ENCODE data around the gene ZCCHC17. TPM values are rescaled to one million over a fixed set of nuclear protein-coding genes. Genes with fewer than 3 reads are reported as not detected.

The ZCCHC17 gene
- total RNA-seq, 1 donor from 2014 or later: 51.3 TPM

DNA sequence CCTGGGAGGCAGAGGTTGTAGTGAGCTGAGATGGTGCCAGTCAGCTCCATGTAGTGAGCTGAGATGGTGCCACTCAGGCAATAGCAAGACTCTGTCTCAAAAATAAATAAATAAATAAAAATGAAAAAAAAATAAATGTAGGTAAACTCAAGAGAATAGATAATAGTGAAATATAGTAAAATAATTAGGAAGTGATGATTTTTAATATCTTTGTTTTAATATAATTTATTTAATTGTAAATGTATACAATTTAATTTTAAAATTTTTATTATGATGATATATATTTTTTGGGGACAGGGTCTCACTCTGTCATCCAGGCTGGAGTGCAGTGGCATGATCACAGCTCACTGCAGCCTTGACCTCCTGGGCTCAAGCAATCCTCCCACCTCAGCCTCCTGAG is 96.6 kb downstream of the ZCCHC17 start:
- Mint-ChIP-seq H3K27me3 (ENCODE audit: low read depth, unreplicated experiment) (peaks cover 14% of the 10 kb centered on the region), H3K27ac (ENCODE audit: unreplicated experiment) (no peak overlapping the region), H3K4me1 (ENCODE audit: low read depth, unreplicated experiment) (peaks cover 10% of the 10 kb centered on the region), H3K9me3 (ENCODE audit: unreplicated experiment) (peaks cover 2% of the 10 kb centered on the region), H3K36me3 (ENCODE audit: low read depth, unreplicated experiment) (no peaks in the 10 kb centered on the region), H3K4me3 (ENCODE audit: unreplicated experiment) (no peak overlapping the region)
- no peaks in the 10 kb centered on the region for H3K36me3 ChIP-seq (ENCODE audit: insufficient read depth, low read length)
- peaks cover 24% of the 10 kb centered on the region for H3K4me1 ChIP-seq (ENCODE audit: insufficient read depth, low read length)
- no peak for TF ChIP-seq EZH2 (IDR thresholded peaks at IDR 0.05; ENCODE audit: insufficient read depth, low read length)
- TF ChIP-seq, protein P1, sequence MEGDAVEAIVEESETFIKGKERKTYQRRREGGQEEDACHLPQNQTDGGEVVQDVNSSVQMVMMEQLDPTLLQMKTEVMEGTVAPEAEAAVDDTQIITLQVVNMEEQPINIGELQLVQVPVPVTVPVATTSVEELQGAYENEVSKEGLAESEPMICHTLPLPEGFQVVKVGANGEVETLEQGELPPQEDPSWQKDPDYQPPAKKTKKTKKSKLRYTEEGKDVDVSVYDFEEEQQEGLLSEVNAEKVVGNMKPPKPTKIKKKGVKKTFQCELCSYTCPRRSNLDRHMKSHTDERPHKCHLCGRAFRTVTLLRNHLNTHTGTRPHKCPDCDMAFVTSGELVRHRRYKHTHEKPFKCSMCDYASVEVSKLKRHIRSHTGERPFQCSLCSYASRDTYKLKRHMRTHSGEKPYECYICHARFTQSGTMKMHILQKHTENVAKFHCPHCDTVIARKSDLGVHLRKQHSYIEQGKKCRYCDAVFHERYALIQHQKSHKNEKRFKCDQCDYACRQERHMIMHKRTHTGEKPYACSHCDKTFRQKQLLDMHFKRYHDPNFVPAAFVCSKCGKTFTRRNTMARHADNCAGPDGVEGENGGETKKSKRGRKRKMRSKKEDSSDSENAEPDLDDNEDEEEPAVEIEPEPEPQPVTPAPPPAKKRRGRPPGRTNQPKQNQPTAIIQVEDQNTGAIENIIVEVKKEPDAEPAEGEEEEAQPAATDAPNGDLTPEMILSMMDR (IDR thresholded peaks at IDR 0.05; ENCODE audit: insufficient read depth, low read depth, low read length): no peak
- no peak overlapping the region for H3K27ac ChIP-seq (ENCODE audit: low read depth, low read length)
- no peaks in the 10 kb centered on the region for H4K20me1 ChIP-seq (ENCODE audit: insufficient read depth, low read length)
- no peak overlapping the region for H3K9ac ChIP-seq (ENCODE audit: low read length)
- H3K27me3 ChIP-seq (ENCODE audit: insufficient read depth, low read length): no peaks in the 10 kb centered on the region
- H3K4me2 ChIP-seq (ENCODE audit: low read length): no peak overlapping the region
- H3K9me3 ChIP-seq (ENCODE audit: insufficient read depth, low read depth, low read length): no peaks in the 10 kb centered on the region
- DNase-seq (ENCODE audit: low read depth) (no peak), FAIRE-seq (no peak)
- no peak overlapping the region for H3K4me3 ChIP-seq (ENCODE audit: insufficient read depth, low read depth, low read length)
- H3K79me2 ChIP-seq (ENCODE audit: insufficient read depth, low read length): no peaks in the 10 kb centered on the region
- no peak overlapping the region for H2AFZ ChIP-seq (ENCODE audit: low read depth, low read length)

DNA sequence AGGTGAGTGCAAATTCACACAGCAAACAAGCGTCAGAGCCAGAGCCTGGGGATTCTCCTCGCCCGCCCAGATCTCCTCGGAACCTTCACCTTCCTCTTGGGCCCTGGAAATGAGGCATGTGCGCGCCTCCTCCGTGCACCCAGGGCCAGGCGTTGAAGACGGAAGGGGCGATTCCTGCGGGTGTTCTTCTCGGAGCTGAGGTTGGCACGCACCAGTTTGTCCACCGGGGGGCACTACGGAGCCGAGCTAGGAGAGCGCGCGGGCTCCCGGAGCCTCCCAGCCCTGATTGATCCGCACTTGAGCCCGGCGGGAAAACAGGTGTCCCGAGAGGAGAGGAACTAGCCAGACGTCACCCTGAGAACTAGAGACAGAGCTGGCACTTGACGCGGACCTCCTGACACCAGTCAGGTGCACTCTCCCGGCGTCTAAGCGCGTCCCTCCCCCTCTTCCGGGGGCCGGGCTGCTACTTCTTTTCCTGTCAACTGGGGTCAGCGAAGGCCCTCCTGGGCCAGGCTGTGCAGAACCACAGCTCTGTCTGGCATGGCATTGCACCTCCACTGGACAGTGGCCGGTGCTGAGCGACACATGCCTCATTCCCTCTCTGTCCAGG is 97.9 kb downstream of the ZCCHC17 start:
- H3K27ac ChIP-seq (ENCODE audit: low read depth, low read length): no peak overlapping the region
- H2AFZ ChIP-seq (ENCODE audit: low read depth, low read length): peak overlapping the region; percentile 74
- no peaks in the 10 kb centered on the region for H3K27me3 ChIP-seq (ENCODE audit: insufficient read depth, low read length)
- H3K79me2 ChIP-seq (ENCODE audit: insufficient read depth, low read length): no peaks in the 10 kb centered on the region
- peak overlapping the region; percentile 20 for H3K4me3 ChIP-seq (ENCODE audit: insufficient read depth, low read depth, low read length)
- TF ChIP-seq, protein P1 (IDR thresholded peaks at IDR 0.05; ENCODE audit: insufficient read depth, low read depth, low read length): peak; percentile 64
- TF ChIP-seq EZH2 (IDR thresholded peaks at IDR 0.05; ENCODE audit: insufficient read depth, low read length): no peak
- no peak for FAIRE-seq
- H3K9ac ChIP-seq (ENCODE audit: low read length): no peak overlapping the region
- H3K4me2 ChIP-seq (ENCODE audit: low read length): peak overlapping the region; percentile 81
- H3K36me3 ChIP-seq (ENCODE audit: insufficient read depth, low read length): no peaks in the 10 kb centered on the region
- peaks cover 14% of the 10 kb centered on the region for H3K27me3 Mint-ChIP-seq (ENCODE audit: low read depth, unreplicated experiment)
- no peaks in the 10 kb centered on the region for H4K20me1 ChIP-seq (ENCODE audit: insufficient read depth, low read length)
- peaks cover 10% of the 10 kb centered on the region for H3K4me1 Mint-ChIP-seq (ENCODE audit: low read depth, unreplicated experiment)
- H3K4me3 Mint-ChIP-seq (ENCODE audit: unreplicated experiment): peak overlapping the region; percentile 54
- peaks cover 2% of the 10 kb centered on the region for H3K9me3 Mint-ChIP-seq (ENCODE audit: unreplicated experiment)
- no peak overlapping the region for H3K27ac Mint-ChIP-seq (ENCODE audit: unreplicated experiment)
- no peaks in the 10 kb centered on the region for H3K36me3 Mint-ChIP-seq (ENCODE audit: low read depth, unreplicated experiment)
- peak; percentile 39 for DNase-seq (ENCODE audit: low read depth)
- H3K4me1 ChIP-seq (ENCODE audit: insufficient read depth, low read length): peaks cover 24% of the 10 kb centered on the region
- no peaks in the 10 kb centered on the region for H3K9me3 ChIP-seq (ENCODE audit: insufficient read depth, low read depth, low read length)

DNA sequence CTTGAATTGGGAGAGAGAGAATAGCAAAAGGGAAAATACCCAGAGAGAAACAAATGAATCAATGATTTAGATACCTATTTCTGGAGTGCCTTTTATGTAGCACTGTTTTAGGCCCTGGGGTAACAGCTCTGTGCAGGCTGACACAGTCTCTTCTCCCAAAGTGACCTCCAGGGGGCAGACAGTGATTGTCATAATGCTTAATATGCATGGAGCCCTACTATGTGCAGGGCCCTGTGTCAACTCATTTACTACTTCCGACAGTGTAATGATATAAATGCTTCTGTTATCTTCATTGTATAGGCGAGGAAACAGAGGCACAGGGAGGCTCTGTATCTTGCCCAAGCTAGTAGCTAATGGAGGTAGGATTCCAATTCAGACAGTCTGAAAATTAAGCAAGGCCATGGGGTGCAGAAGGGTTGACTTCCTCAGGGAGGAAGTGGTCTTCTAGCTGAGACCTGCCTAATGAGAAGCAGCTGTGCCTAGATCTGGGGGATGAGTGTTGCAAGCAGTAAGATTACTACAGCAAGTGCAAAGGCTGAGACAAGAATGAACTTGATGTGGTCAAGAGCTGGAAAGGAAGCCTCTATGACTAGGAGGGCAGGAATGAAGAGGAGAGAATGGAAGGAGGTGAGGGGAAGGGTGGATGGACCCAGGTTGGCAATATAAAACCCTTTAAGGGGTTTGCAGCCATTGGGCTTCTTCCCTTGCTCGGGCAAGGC is 100.0 kb downstream of the ZCCHC17 start:
- no peak for TF ChIP-seq EZH2 (IDR thresholded peaks at IDR 0.05; ENCODE audit: insufficient read depth, low read length)
- TF ChIP-seq, protein P1 (IDR thresholded peaks at IDR 0.05; ENCODE audit: insufficient read depth, low read depth, low read length): peak; percentile 19
- Histone ChIP-seq H3K36me3 (ENCODE audit: insufficient read depth, low read length) (no peaks in the 10 kb centered on the region), H3K9me3 (ENCODE audit: insufficient read depth, low read depth, low read length) (no peaks in the 10 kb centered on the region), H4K20me1 (ENCODE audit: insufficient read depth, low read length) (no peaks in the 10 kb centered on the region), H3K4me2 (ENCODE audit: low read length) (peak overlapping the region; percentile 42), H3K27me3 (ENCODE audit: insufficient read depth, low read length) (no peaks in the 10 kb centered on the region), H3K27ac (ENCODE audit: low read depth, low read length) (no peak overlapping the region), H3K4me1 (ENCODE audit: insufficient read depth, low read length) (peaks cover 24% of the 10 kb centered on the region), H3K79me2 (ENCODE audit: insufficient read depth, low read length) (no peaks in the 10 kb centered on the region), H3K9ac (ENCODE audit: low read length) (no peak overlapping the region), H3K4me3 (ENCODE audit: insufficient read depth, low read depth, low read length) (no peak overlapping the region), H2AFZ (ENCODE audit: low read depth, low read length) (no peak overlapping the region)
- Mint-ChIP-seq H3K36me3 (ENCODE audit: low read depth, unreplicated experiment) (no peaks in the 10 kb centered on the region), H3K4me3 (ENCODE audit: unreplicated experiment) (no peak overlapping the region), H3K27ac (ENCODE audit: unreplicated experiment) (no peak overlapping the region), H3K4me1 (ENCODE audit: low read depth, unreplicated experiment) (peaks cover 10% of the 10 kb centered on the region), H3K9me3 (ENCODE audit: unreplicated experiment) (peaks cover 2% of the 10 kb centered on the region), H3K27me3 (ENCODE audit: low read depth, unreplicated experiment) (peaks cover 18% of the 10 kb centered on the region)
- FAIRE-seq (peak; percentile 52), DNase-seq (ENCODE audit: low read depth) (peak; percentile 86)
